Femur (tissue), 1 donor: ENCODE measurements around the gene KLF11.

Experiments used
- DNase-seq: peaks from one replicate; pipeline ENCODE4 v3.0.0-alpha.2; 2017

Gene KLF11

GRCh38 chr2:10043906-10044601, 704 bp downstream of the KLF11 start:
- peak; percentile 99 for DNase-seq

- DNase-seq = no peak
These were observed 2.4 kb downstream of the KLF11 start for GRCh38 chr2:10045561-10046355.

GRCh38 chr2:10046931-10047330, 3.6 kb downstream of the KLF11 start:
- DNase-seq = no peak

- no peak for DNase-seq
These were observed 4.5 kb downstream of the KLF11 start for GRCh38 chr2:10047616-10048500.

- DNase-seq = no peak
These were observed 5.3 kb downstream of the KLF11 start for GRCh38 chr2:10048501-10049171.

GRCh38 chr2:10052216-10052615, 8.9 kb downstream of the KLF11 start:
- no peak for DNase-seq

- DNase-seq = no peak
These were observed 10.0 kb downstream of the KLF11 start for GRCh38 chr2:10053351-10053750.

- DNase-seq = no peak
These were observed 11.1 kb downstream of the KLF11 start for GRCh38 chr2:10054424-10054823.

- no peak for DNase-seq
These were observed 11.6 kb downstream of the KLF11 start for GRCh38 chr2:10054976-10055375.

GRCh38 chr2:10056439-10056838, 13.1 kb downstream of the KLF11 start:
- no peak for DNase-seq

GRCh38 chr2:10057231-10058107, 14.1 kb downstream of the KLF11 start:
- DNase-seq = peak; percentile 90

GRCh38 chr2:10058251-10059015, 15.1 kb downstream of the KLF11 start:
- DNase-seq = no peak

- no peak for DNase-seq
These were observed 15.6 kb downstream of the KLF11 start for GRCh38 chr2:10059016-10059351.

- no peak for DNase-seq
These were observed 16.4 kb downstream of the KLF11 start for GRCh38 chr2:10059552-10060335.

GRCh38 chr2:10061221-10061925, 18.0 kb downstream of the KLF11 start:
- DNase-seq = no peak

GRCh38 chr2:10062931-10063365, 19.6 kb downstream of the KLF11 start:
- no peak for DNase-seq

GRCh38 chr2:10063566-10063965, 20.2 kb downstream of the KLF11 start:
- no peak for DNase-seq

GRCh38 chr2:10064932-10065772, 21.8 kb downstream of the KLF11 start:
- DNase-seq = no peak

GRCh38 chr2:10065773-10066055, 22.4 kb downstream of the KLF11 start:
- no peak for DNase-seq
